GM21447 (cell line): ENCODE results near the gene MMRN1.

Experiments used
- ATAC-seq: cut with Tn5 transposase; IDR thresholded peaks from one replicate; pipeline ENCODE4 v1.9.1; 2021; ENCODE audit not compliant: unreplicated experiment

MMRN1 gene, protein sequence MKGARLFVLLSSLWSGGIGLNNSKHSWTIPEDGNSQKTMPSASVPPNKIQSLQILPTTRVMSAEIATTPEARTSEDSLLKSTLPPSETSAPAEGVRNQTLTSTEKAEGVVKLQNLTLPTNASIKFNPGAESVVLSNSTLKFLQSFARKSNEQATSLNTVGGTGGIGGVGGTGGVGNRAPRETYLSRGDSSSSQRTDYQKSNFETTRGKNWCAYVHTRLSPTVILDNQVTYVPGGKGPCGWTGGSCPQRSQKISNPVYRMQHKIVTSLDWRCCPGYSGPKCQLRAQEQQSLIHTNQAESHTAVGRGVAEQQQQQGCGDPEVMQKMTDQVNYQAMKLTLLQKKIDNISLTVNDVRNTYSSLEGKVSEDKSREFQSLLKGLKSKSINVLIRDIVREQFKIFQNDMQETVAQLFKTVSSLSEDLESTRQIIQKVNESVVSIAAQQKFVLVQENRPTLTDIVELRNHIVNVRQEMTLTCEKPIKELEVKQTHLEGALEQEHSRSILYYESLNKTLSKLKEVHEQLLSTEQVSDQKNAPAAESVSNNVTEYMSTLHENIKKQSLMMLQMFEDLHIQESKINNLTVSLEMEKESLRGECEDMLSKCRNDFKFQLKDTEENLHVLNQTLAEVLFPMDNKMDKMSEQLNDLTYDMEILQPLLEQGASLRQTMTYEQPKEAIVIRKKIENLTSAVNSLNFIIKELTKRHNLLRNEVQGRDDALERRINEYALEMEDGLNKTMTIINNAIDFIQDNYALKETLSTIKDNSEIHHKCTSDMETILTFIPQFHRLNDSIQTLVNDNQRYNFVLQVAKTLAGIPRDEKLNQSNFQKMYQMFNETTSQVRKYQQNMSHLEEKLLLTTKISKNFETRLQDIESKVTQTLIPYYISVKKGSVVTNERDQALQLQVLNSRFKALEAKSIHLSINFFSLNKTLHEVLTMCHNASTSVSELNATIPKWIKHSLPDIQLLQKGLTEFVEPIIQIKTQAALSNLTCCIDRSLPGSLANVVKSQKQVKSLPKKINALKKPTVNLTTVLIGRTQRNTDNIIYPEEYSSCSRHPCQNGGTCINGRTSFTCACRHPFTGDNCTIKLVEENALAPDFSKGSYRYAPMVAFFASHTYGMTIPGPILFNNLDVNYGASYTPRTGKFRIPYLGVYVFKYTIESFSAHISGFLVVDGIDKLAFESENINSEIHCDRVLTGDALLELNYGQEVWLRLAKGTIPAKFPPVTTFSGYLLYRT

DNA sequence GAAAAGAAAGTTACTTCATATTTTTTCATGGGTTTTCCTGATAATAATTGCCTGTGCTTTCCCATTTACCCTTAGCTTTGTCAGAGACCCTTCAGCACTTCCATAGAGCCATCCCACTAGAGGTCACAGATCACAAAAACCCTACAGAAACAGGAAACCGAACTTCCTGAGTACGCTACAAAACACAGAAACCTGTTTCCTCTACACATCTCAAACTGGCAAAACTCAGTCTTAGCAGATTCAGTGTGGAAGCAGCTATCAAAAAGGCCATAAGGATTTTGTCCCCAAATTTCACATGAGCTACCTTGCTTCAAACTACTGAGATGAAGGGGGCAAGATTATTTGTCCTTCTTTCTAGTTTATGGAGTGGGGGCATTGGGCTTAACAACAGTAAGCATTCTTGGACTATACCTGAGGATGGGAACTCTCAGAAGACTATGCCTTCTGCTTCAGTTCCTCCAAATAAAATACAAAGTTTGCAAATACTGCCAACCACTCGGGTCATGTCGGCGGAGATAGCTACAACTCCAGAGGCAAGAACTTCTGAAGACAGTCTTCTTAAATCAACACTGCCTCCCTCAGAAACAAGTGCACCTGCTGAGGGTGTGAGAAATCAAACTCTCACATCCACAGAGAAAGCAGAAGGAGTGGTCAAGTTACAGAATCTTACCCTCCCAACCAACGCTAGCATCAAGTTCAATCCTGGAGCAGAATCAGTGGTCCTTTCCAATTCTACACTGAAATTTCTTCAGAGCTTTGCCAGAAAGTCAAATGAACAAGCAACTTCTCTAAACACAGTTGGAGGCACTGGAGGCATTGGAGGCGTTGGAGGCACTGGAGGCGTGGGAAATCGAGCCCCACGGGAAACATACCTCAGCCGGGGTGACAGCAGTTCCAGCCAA is at the start of gene MMRN1:
Gene MMRN1, plus strand, starts transcription at position 206 of the 902 bp plus-strand sequence. Its CDS starts 118 bp downstream, at position 324.
- ATAC-seq, result peak; percentile 67

DNA sequence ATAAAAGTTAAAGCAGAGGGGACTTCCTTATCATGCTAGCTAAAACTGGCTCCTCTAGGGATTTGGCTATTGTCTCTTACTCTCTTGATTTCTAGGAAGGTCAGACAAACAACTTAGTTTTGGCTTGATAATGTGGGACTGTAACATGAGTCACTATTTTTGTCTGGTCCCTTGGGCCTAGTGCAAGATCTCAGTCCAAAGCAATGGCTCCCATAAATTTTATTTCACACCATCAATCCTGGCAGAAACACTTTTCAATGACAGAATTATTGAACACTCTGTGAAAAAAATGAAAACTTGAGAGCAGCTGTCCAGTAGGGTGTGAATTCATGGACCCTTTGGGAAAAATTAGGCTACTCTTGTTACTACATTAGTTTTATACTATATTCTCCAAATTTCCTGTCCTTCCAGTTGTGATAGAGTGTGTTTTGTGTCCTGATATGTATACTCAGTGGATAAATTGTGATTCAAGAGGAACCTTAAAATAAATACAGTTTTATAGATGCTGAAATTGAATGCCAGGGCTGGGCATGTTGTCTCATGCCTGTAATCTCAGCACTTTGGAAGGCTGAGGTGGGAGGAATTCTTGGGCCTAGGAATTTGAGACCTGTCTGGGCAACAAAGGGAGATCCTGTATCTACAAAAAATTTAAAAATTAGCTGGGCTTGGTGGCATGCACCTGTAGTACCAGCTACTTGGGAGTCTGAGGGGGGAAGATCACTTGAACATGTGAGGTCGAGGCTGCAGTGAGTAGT is 46.9 kb upstream of the MMRN1 start:
- ATAC-seq, result no peak

GRCh38 chr4:89855236-89855635 is 39.4 kb upstream of the MMRN1 start:
- ATAC-seq, result no peak

GRCh38 chr4:89860971-89861370 is 33.7 kb upstream of the MMRN1 start:
- no peak for ATAC-seq

DNA sequence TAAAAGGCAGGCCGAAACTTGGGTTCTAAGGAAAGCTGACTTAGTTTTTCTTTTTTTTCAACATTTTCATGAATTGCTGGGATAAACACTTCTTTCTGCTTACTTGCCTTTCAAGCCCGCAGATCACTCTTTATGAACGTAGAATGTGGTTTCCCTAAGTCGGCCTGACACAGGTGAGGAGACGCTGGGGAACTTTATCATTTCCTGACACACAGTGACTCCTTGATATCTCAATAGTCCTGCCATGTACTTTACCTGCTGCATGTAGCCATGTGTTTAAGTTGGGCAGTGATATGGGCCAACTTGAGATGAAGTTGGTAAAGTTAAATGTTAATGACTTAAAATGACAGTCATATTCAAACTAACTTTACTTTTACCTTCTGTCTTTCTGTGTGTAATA is 31.1 kb upstream of the MMRN1 start:
- no peak for ATAC-seq

DNA sequence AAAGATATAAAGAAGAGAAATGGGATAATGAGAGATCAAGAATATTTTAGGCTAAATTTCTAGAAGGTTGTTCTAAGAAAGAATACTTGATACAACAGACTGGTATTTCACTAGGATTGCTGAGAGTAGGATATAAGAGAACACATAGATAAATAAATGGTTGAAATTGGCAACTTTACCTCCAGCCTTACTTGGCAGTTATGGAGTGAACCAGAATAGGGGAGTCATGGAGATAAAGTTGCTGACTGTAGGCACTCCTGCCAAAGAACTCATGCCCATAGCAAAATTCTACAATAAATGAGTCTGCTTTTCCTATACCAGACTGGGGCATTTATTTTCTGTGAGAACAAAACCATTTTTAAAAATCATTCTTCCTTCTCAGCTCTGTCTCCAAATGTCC is 26.4 kb upstream of the MMRN1 start:
- no peak for ATAC-seq

GRCh38 chr4:89868999-89869589 is 25.6 kb upstream of the MMRN1 start:
- ATAC-seq, result no peak

DNA sequence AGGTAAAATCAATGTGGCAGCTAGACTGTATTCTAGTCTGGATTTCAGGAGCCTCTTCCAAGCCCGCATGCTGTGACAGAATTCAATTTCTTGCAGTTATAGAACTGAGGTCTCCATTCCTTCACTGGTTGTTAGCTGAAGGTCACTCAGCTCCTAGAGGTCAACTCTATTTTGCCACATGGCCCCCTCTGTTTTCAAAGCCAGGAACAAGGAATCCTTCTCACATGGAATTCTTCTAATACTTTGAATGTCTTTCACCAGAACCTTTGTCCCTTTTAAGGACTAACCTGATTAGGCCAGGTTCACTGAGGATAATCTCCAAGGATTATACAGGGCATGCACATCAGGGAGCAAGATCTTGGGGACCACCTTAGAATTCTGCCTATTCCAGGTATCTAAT is 23.4 kb upstream of the MMRN1 start:
- ATAC-seq, result no peak

GRCh38 chr4:89876548-89876947 is 18.1 kb upstream of the MMRN1 start:
- ATAC-seq, result no peak

DNA sequence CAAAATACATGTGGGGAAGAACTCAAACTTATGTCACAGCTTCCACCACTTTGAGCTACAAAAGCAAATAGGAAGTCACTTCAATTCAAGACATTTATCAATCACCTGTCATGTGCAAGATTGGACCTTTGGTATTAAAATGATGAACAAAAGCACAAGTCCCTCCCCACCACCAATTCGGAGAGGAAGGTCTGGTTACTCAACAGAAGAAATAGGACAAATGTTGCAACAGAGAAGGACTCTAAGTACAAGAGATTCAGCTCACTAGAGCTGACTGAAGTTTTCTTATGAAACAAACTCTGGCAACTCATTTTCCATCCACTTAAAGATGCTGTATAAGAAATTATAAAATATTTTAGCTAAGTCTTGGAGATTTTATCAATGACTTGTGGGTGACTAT is 16.0 kb upstream of the MMRN1 start:
- no peak for ATAC-seq

DNA sequence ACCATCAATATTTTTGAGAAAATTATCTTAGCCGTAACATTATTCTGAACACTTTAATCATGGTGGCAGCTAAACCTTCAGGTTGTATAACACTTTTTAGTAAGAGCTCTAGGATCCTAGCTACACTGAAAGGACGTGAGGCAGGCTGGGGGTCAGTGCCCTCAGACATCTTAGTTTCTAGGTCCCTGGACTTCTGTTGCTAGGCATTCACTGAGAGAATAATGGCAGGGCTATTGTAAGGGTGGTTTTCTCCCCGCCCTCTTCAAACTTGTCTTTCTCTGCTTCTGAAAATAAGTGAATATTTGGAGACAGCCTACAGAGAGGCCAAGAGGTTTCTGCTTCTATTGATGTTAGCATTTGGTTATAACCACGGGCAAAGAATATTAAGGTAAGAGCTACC is 15.4 kb upstream of the MMRN1 start:
- ATAC-seq, result no peak

DNA sequence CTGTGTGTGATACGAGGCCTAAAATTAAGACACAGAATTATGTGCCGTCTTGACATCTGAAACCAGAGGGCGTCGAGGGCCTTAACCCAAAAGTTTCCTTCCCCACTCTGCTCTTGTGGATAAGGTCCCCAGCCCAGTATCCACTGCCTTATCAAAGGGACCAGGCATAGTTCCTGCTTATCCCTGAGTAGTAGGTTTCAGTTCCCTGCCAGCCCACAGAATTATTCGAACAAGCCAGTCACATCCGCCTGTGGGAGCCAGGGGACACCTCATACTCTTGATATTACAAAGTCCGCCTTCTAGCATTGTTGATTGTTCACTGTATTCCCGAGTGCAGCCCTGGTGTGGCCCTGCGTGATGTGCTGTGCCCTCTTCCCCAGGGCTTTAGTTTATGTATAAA is 5.4 kb upstream of the MMRN1 start:
- no peak for ATAC-seq

DNA sequence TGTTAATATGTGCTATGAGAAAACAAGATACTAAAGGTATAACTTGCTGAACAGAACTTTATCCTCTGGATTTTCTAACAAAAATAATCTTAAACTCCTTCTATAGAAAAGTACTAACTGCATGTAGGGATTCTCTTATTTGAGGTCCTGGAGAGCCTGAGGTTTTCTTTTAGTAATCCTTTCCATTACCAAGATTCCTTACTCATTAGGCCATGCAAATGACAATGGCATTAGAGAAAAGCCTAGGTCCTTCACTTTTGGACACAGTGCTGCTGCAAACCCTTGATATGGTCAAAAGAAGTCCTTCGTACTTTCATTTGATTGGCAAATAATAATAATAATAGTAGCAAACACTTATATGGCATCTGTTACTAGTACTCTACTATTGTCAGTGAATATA is 3.2 kb downstream of the MMRN1 start:
- ATAC-seq, result no peak

DNA sequence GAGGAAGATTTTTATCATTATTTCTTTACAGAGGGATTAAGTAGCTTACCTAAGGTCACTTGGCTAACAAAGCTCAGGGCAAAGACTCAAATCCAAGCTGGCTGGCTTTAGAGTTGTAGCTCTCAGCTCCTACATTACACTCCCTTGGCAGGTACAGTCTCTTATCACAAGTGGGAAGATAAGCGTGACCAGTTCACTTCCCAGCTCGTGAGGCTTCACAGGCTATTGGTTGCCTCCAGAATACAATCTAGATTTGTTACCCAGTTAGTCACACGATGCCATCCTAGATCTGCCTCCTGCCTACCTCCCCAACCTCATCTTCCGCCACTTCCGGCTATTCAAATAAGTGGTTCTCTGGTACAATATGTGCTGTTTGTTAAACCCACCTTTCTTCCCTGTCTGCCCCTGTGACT is 3.7 kb downstream of the MMRN1 start:
- ATAC-seq, result peak; percentile 45

- ATAC-seq, result no peak
Measured at GRCh38 chr4:89899152-89899551, 4.5 kb downstream of the MMRN1 start.

DNA sequence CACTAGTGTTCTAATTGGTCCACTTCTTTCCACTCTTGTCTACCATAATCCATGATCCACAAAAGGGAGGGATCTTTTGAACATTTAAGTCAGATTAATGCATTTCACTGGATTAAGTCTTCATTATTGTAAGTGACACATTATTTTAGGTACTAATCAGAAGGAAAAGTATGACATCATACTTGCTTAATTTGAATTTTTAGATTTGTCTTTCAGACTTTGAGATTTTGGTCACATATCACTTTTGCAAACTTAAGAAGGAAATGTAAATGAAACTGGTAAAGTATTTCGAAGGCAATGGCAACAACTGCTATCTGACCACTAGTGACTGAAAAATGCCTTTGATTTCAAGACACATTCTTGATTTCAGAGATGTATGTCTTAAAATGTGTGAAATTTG is 5.2 kb downstream of the MMRN1 start:
- ATAC-seq, result no peak

DNA sequence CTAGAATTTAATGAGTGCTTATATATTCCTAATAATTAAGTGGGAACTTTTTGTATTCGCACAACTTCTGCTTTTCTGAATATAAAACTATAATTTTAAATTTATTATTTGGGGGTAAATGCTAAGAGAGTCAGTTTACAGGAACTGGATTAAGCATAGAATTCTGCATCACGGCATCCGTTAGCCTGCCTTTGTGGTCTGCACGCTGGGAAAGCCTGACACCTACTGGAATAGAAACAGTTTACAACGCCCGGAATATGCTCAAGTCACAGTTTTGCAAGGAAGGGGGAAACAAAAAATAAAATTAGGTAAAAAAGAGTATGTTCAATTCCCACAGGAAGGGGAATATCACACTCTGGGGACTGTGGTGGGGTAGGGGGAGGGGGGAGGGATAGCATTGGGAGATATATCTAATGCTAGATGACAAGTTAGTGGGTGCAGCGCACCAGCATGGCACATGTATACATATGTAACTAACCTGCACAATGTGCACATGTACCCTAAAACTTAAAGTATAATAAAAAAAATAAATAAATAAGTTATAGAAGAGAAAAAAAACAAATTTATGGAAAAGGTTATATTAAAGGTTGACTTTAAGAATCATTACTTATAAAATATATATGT is 7.3 kb downstream of the MMRN1 start:
- ATAC-seq, result peak; percentile 82

GRCh38 chr4:89904524-89904923 is 9.9 kb downstream of the MMRN1 start:
- ATAC-seq, result no peak

DNA sequence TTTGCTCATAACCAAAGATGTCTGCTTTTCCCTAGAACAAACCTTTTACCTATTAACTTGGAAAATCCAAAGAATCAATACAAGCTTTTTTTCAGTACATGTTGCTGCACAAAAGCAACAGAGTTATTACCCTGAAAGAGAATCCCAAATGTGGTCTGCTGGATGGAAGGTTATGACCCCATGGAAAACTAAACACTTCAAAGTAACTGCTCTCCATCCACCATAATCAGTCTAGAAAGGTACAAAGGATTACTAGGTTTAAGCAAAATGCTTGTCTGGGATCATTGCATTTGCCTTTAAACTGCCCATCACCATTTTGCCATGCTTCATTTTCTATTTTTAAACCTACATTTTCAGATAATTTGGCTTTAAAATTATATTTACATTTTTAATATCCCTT is 11.7 kb downstream of the MMRN1 start:
- no peak for ATAC-seq
